Activated naive CD4-positive, alpha-beta T cell treated with anti-CD3 and anti-CD28 coated beads for 36 hours (primary cell): Measurements from ENCODE around the gene COA1. TPM values are rescaled to one million over a fixed set of nuclear protein-coding genes. Genes with fewer than 3 reads are reported as not detected.
"Not testable (repeated sequence)": the region's sequence is repeated elsewhere in the genome, so short reads cannot be mapped to it uniquely, and the experiment has no call there.

ENCODE experiments used
- CTCF ChIA-PET: fragments of 350-600 bp; sonication (Branson Sonifier 250); formaldehyde crosslinking; loops from one replicate; lab custom pipeline; 2021; ENCODE audit warnings: antibody characterized with exemption; lab: Charles Lee
- DNase-seq: peaks from one replicate; pipeline ENCODE4 v3.0.0-alpha.2; 2020
- H3K27ac Mint-ChIP-seq: one replicate; pipeline ENCODE4 v1.8.0; 2021; ENCODE audit warnings: mild to moderate bottlenecking, mixed read lengths
- H3K27me3 Mint-ChIP-seq: one replicate; pipeline ENCODE4 v1.8.0; 2021; ENCODE audit warnings: low read depth, mixed read lengths
- H3K36me3 Mint-ChIP-seq: one replicate; pipeline ENCODE4 v1.8.0; 2021; ENCODE audit warnings: low read depth, mixed read lengths
- H3K4me1 Mint-ChIP-seq: one replicate; pipeline ENCODE4 v1.8.0; 2021; ENCODE audit warnings: low read depth, mixed read lengths
- H3K4me3 Mint-ChIP-seq: one replicate; pipeline ENCODE4 v1.8.0; 2021; ENCODE audit warnings: mild to moderate bottlenecking, moderate library complexity, mixed read lengths
- H3K9me3 Mint-ChIP-seq: one replicate; pipeline ENCODE4 v1.8.0; 2021; ENCODE audit warnings: mixed read lengths
- intact Hi-C: fragments of 100-400 bp; cut with micrococcal nuclease; formaldehyde crosslinking; loops from one replicate; pipeline ENCODE4 v1.15.1; 2023
- total RNA-seq, 2 experiments: library from RNA; stranded (reverse); gene quantifications; one replicate each; pipeline ENCODE4 v1.2.3, GENCODE V29; 2021

COA1 gene
- total RNA-seq, 2 experiments from 2014 or later, result 85.9 to 87.2 TPM

GRCh38 chr7:43678315-43678714 is 51.0 kb downstream of the COA1 start:
- H3K36me3 Mint-ChIP-seq, result peaks cover 13% of the 10 kb centered on the region
- peaks cover 82% of the 10 kb centered on the region for H3K4me1 Mint-ChIP-seq
- no peak for DNase-seq
- H3K9me3 Mint-ChIP-seq, result peaks cover 3% of the 10 kb centered on the region
- peak overlapping the region; percentile 6 for H3K4me3 Mint-ChIP-seq
- H3K27me3 Mint-ChIP-seq, result no peaks in the 10 kb centered on the region
- CTCF ChIA-PET, result interaction anchor here (0.6 to 3.1 kb wide), 3 partner anchors 8 to 96 kb away, joined by 7 to 13 read pairs (median 12); partner anchors contain the start of gene STK17A
- peak overlapping the region; percentile 85 for H3K27ac Mint-ChIP-seq
- intact Hi-C loops, result loop anchor here (1.0 kb wide), 5 partner anchors 9 to 87 kb away; no protein-coding TSS in a partner anchor

GRCh38 chr7:43677864-43678263 is 51.5 kb downstream of the COA1 start:
- peaks cover 16% of the 10 kb centered on the region for H3K36me3 Mint-ChIP-seq
- peak overlapping the region; percentile 85 for H3K27ac Mint-ChIP-seq
- H3K4me3 Mint-ChIP-seq, result no peak overlapping the region
- H3K9me3 Mint-ChIP-seq, result peaks cover 8% of the 10 kb centered on the region
- no peaks in the 10 kb centered on the region for H3K27me3 Mint-ChIP-seq
- H3K4me1 Mint-ChIP-seq, result peaks cover 82% of the 10 kb centered on the region
- intact Hi-C loops, result loop anchor here (1.0 kb wide), 5 partner anchors 9 to 87 kb away; no protein-coding TSS in a partner anchor
- CTCF ChIA-PET, result interaction anchor here (0.7 to 3.1 kb wide), 3 partner anchors 11 to 96 kb away, joined by 5 to 13 read pairs (median 12); partner anchors contain the start of gene STK17A
- DNase-seq, result no peak

- intact Hi-C loops, result loop anchor here (1.0 kb wide), 2 partner anchors 12 to 20 kb away; no protein-coding TSS in a partner anchor
- no peak for DNase-seq
- Mint-ChIP-seq H3K4me1 (peaks cover 85% of the 10 kb centered on the region), H3K27ac (peak overlapping the region; percentile 30), H3K36me3 (peaks cover 34% of the 10 kb centered on the region), H3K9me3 (peaks cover 24% of the 10 kb centered on the region), H3K4me3 (no peak overlapping the region), H3K27me3 (no peaks in the 10 kb centered on the region)
- CTCF ChIA-PET, result interaction anchor here (1.0 to 1.3 kb wide), 2 partner anchors 23 to 26 kb away, joined by 3 to 5 read pairs; no protein-coding TSS in a partner anchor
Observed at GRCh38 chr7:43674559-43675436, 54.5 kb downstream of the COA1 start.

GRCh38 chr7:43673243-43673976 is 55.9 kb downstream of the COA1 start:
- intact Hi-C loops, result loop anchor here (2.0 kb wide), 1 partner anchor 15 kb away; no protein-coding TSS in a partner anchor
- DNase-seq, H3K27me3 Mint-ChIP-seq, H3K4me3 Mint-ChIP-seq, H3K27ac Mint-ChIP-seq: not testable (repeated sequence)
- Mint-ChIP-seq H3K4me1 (peaks cover 86% of the 10 kb centered on the region), H3K9me3 (peaks cover 27% of the 10 kb centered on the region), H3K36me3 (peaks cover 35% of the 10 kb centered on the region)
- CTCF ChIA-PET, result interaction anchor here (1.0 to 1.3 kb wide), 2 partner anchors 24 to 27 kb away, joined by 3 to 5 read pairs; no protein-coding TSS in a partner anchor

- H3K27me3 Mint-ChIP-seq, result no peaks in the 10 kb centered on the region
- DNase-seq, result no peak
- CTCF ChIA-PET, result no interaction called here
- H3K4me3 Mint-ChIP-seq, result no peak overlapping the region
- peaks cover 51% of the 10 kb centered on the region for H3K36me3 Mint-ChIP-seq
- no peak overlapping the region for H3K27ac Mint-ChIP-seq
- peaks cover 82% of the 10 kb centered on the region for H3K4me1 Mint-ChIP-seq
- intact Hi-C loops, result no loop called here
- H3K9me3 Mint-ChIP-seq, result peaks cover 39% of the 10 kb centered on the region
Observed at GRCh38 chr7:43671521-43671920, 57.8 kb downstream of the COA1 start.

- no peaks in the 10 kb centered on the region for H3K27me3 Mint-ChIP-seq
- peaks cover 48% of the 10 kb centered on the region for H3K36me3 Mint-ChIP-seq
- intact Hi-C loops, result loop anchor here (1.0 to 5.0 kb wide), 6 partner anchors 9 to 1787 kb away; partner anchors contain the start of gene STK17A
- H3K9me3 Mint-ChIP-seq, result peaks cover 42% of the 10 kb centered on the region
- peak; percentile 90 for DNase-seq
- peaks cover 87% of the 10 kb centered on the region for H3K4me1 Mint-ChIP-seq
- CTCF ChIA-PET, result interaction anchor here (0.7 to 2.9 kb wide), 6 partner anchors 17 to 87 kb away, joined by 3 to 14 read pairs (median 6); partner anchors contain the start of gene STK17A
- H3K27ac Mint-ChIP-seq, result peak overlapping the region; percentile 96
- H3K4me3 Mint-ChIP-seq, result peak overlapping the region; percentile 71
Observed at GRCh38 chr7:43669286-43670081, 59.8 kb downstream of the COA1 start.

- DNase-seq, result no peak
- H3K9me3 Mint-ChIP-seq, result peaks cover 37% of the 10 kb centered on the region
- H3K4me3 Mint-ChIP-seq, result no peak overlapping the region
- peaks cover 85% of the 10 kb centered on the region for H3K4me1 Mint-ChIP-seq
- H3K36me3 Mint-ChIP-seq, result peaks cover 42% of the 10 kb centered on the region
- CTCF ChIA-PET, result interaction anchor here (0.6 to 2.9 kb wide), 4 partner anchors 30 to 169 kb away, joined by 3 to 8 read pairs (median 3); partner anchors contain the start of gene STK17A
- no peaks in the 10 kb centered on the region for H3K27me3 Mint-ChIP-seq
- peak overlapping the region; percentile 24 for H3K27ac Mint-ChIP-seq
- intact Hi-C loops, result loop anchor here (5.0 kb wide), 1 partner anchor 1786 kb away; no protein-coding TSS in a partner anchor
Observed at GRCh38 chr7:43668035-43668434, 61.3 kb downstream of the COA1 start.

GRCh38 chr7:43666938-43667337 is 62.4 kb downstream of the COA1 start:
- Mint-ChIP-seq H3K36me3 (peaks cover 39% of the 10 kb centered on the region), H3K4me3 (no peak overlapping the region), H3K9me3 (peaks cover 28% of the 10 kb centered on the region), H3K4me1 (peaks cover 80% of the 10 kb centered on the region), H3K27ac (no peak overlapping the region), H3K27me3 (no peaks in the 10 kb centered on the region)
- DNase-seq, result no peak
- CTCF ChIA-PET, result no interaction called here
- intact Hi-C loops, result loop anchor here (5.0 kb wide), 1 partner anchor 1785 kb away; no protein-coding TSS in a partner anchor

GRCh38 chr7:43664681-43665080 is 64.6 kb downstream of the COA1 start:
- Mint-ChIP-seq H3K9me3 (peaks cover 19% of the 10 kb centered on the region), H3K36me3 (peaks cover 33% of the 10 kb centered on the region), H3K27ac (peak overlapping the region; percentile 86), H3K4me1 (peaks cover 73% of the 10 kb centered on the region), H3K4me3 (no peak overlapping the region), H3K27me3 (no peaks in the 10 kb centered on the region)
- CTCF ChIA-PET, result interaction anchor here (0.8 to 3.8 kb wide), 5 partner anchors 16 to 82 kb away, joined by 3 to 29 read pairs (median 6); partner anchors contain the start of gene STK17A
- DNase-seq, result no peak
- intact Hi-C loops, result loop anchor here (1.0 to 5.0 kb wide), 2 partner anchors 16 to 1782 kb away; no protein-coding TSS in a partner anchor

- no peak for DNase-seq
- CTCF ChIA-PET, result interaction anchor here (0.6 to 1.3 kb wide), 4 partner anchors 10 to 79 kb away, joined by 3 to 6 read pairs (median 4); partner anchors contain the start of gene STK17A
- intact Hi-C loops, result no loop called here
- peak overlapping the region; percentile 70 for H3K27ac Mint-ChIP-seq
- H3K9me3 Mint-ChIP-seq, result no peaks in the 10 kb centered on the region
- H3K36me3 Mint-ChIP-seq, result peaks cover 23% of the 10 kb centered on the region
- H3K4me1 Mint-ChIP-seq, result peaks cover 67% of the 10 kb centered on the region
- no peaks in the 10 kb centered on the region for H3K27me3 Mint-ChIP-seq
- no peak overlapping the region for H3K4me3 Mint-ChIP-seq
Observed at GRCh38 chr7:43660141-43660540, 69.2 kb downstream of the COA1 start.

- no peak for DNase-seq
- CTCF ChIA-PET, result interaction anchor here (1.2 kb wide), 1 partner anchor 72 kb away, joined by 3 read pairs; no protein-coding TSS in a partner anchor
- Mint-ChIP-seq H3K4me1 (peaks cover 65% of the 10 kb centered on the region), H3K27me3 (no peaks in the 10 kb centered on the region), H3K27ac (peak overlapping the region; percentile 70), H3K36me3 (peaks cover 23% of the 10 kb centered on the region), H3K4me3 (no peak overlapping the region), H3K9me3 (no peaks in the 10 kb centered on the region)
- intact Hi-C loops, result loop anchor here (1.0 kb wide), 3 partner anchors 10 to 19 kb away; no protein-coding TSS in a partner anchor
Observed at GRCh38 chr7:43659549-43659896, 69.8 kb downstream of the COA1 start.
